Activated naive CD4-positive, alpha-beta T cell (primary cell): ENCODE data around the gene C1QTNF12.

ENCODE experiments used
- DNase-seq, 4 experiments: peaks; one replicate each; lab custom pipeline; 2025; lab: John Stamatoyannopoulos, UW

Gene C1QTNF12

GRCh38 chr1:1240822-1241587 is 5.5 kb downstream of the C1QTNF12 start:
- DNase-seq, result no peak

GRCh38 chr1:1240348-1240732 is 6.2 kb downstream of the C1QTNF12 start:
- no peak for DNase-seq

GRCh38 chr1:1239614-1240347 is 6.7 kb downstream of the C1QTNF12 start:
- no peak for DNase-seq

GRCh38 chr1:1239227-1239613 is 7.3 kb downstream of the C1QTNF12 start:
- no peak for DNase-seq

GRCh38 chr1:1238702-1239178 is 7.8 kb downstream of the C1QTNF12 start:
- no peak for DNase-seq

- DNase-seq, result no peak
Observed at GRCh38 chr1:1237874-1238701, 8.4 kb downstream of the C1QTNF12 start.

- DNase-seq, result no peak
Observed at GRCh38 chr1:1236945-1237873, 9.3 kb downstream of the C1QTNF12 start.

- no peak for DNase-seq
Observed at GRCh38 chr1:1236176-1236763, 10.3 kb downstream of the C1QTNF12 start.

- DNase-seq, result no peak
Observed at GRCh38 chr1:1235016-1235744, 11.3 kb downstream of the C1QTNF12 start.

GRCh38 chr1:1234180-1234808 is 12.2 kb downstream of the C1QTNF12 start:
- no peak for DNase-seq

GRCh38 chr1:1233567-1233892 is 13.0 kb downstream of the C1QTNF12 start:
- DNase-seq, result no peak

- no peak for DNase-seq
Observed at GRCh38 chr1:1232796-1233566, 13.5 kb downstream of the C1QTNF12 start.

GRCh38 chr1:1232208-1232795 is 14.2 kb downstream of the C1QTNF12 start, which contains the start of gene B3GALT6:
TSS of gene B3GALT6 (plus strand) at chr1:1232237. CDS start at chr1:1232279, 42 bp downstream.
- DNase-seq, result no peak

GRCh38 chr1:1231400-1232207 is 14.9 kb downstream of the C1QTNF12 start, which contains the start of gene SDF4:
TSS of gene SDF4 (minus strand) at chr1:1232001. CDS start at chr1:1228772, 3,229 bp downstream.
- peak; percentile 89 to 95 (median 90) for DNase-seq

- no peak for DNase-seq
Observed at GRCh38 chr1:1230656-1231399, 15.7 kb downstream of the C1QTNF12 start.

- DNase-seq, result no peak
Observed at GRCh38 chr1:1229770-1230169, 16.8 kb downstream of the C1QTNF12 start.
